ENCODE measurements around the gene SPATS2.
A peak's percentile ranks its signal among the peaks of the same experiment; 100 is the strongest.

GRCh38 chr12:49553512-49554088, 186.3 kb downstream of the SPATS2 start:
- TF ChIP-seq CTCF (IDR thresholded peaks at IDR 0.05), result peak; percentile 79
- no peak for TF ChIP-seq SIN3A (IDR thresholded peaks at IDR 0.05; ENCODE audit: borderline replicate concordance, insufficient read depth, low read depth, low read length)
- TF ChIP-seq, protein P1, sequence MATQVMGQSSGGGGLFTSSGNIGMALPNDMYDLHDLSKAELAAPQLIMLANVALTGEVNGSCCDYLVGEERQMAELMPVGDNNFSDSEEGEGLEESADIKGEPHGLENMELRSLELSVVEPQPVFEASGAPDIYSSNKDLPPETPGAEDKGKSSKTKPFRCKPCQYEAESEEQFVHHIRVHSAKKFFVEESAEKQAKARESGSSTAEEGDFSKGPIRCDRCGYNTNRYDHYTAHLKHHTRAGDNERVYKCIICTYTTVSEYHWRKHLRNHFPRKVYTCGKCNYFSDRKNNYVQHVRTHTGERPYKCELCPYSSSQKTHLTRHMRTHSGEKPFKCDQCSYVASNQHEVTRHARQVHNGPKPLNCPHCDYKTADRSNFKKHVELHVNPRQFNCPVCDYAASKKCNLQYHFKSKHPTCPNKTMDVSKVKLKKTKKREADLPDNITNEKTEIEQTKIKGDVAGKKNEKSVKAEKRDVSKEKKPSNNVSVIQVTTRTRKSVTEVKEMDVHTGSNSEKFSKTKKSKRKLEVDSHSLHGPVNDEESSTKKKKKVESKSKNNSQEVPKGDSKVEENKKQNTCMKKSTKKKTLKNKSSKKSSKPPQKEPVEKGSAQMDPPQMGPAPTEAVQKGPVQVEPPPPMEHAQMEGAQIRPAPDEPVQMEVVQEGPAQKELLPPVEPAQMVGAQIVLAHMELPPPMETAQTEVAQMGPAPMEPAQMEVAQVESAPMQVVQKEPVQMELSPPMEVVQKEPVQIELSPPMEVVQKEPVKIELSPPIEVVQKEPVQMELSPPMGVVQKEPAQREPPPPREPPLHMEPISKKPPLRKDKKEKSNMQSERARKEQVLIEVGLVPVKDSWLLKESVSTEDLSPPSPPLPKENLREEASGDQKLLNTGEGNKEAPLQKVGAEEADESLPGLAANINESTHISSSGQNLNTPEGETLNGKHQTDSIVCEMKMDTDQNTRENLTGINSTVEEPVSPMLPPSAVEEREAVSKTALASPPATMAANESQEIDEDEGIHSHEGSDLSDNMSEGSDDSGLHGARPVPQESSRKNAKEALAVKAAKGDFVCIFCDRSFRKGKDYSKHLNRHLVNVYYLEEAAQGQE (IDR thresholded peaks at IDR 0.05; ENCODE audit: insufficient read depth in 1 of 2, low read depth in 2 of 2, low read length in 1 of 2), result no peak
- TF ChIP-seq POLR2AphosphoS5 (IDR thresholded peaks at IDR 0.05; ENCODE audit: low read depth, low read length), result no peak

Data from Panc1 (cell line).